Upper lobe of right lung (tissue), 1 donor: ENCODE results near the gene U2AF2. TPM values are rescaled to one million over a fixed set of nuclear protein-coding genes. Genes with fewer than 3 reads are reported as not detected.
"Not testable (repeated sequence)": the region's sequence is repeated elsewhere in the genome, so short reads cannot be mapped to it uniquely, and the experiment has no call there.

Source experiments
- ATAC-seq: fragments of 200-7000 bp; cut with Tn5 transposase; one replicate; pipeline ENCODE4 v1.9.1; 2020; ENCODE audit warnings: mild to moderate bottlenecking, moderate library complexity
- DNase-seq: peaks from one replicate; pipeline ENCODE4 v3.0.0-alpha.2; 2020
- H3K27ac ChIP-seq: fragments of 200-600 bp; one replicate; pipeline ENCODE4 v1.8.0; 2022
- H3K27me3 ChIP-seq: fragments of 200-600 bp; one replicate; pipeline ENCODE4 v1.8.0; 2022; ENCODE audit warnings: mild to moderate bottlenecking
- H3K36me3 ChIP-seq: fragments of 200-600 bp; one replicate; pipeline ENCODE4 v1.8.0; 2022
- H3K4me1 ChIP-seq: fragments of 200-600 bp; one replicate; pipeline ENCODE4 v1.8.0; 2022
- H3K4me3 ChIP-seq: fragments of 200-600 bp; one replicate; pipeline ENCODE4 v1.8.0; 2022; ENCODE audit warnings: mild to moderate bottlenecking
- H3K9me3 ChIP-seq: fragments of 200-600 bp; one replicate; pipeline ENCODE4 v1.8.0; 2022
- intact Hi-C: fragments of 100-400 bp; cut with DNase I; formaldehyde crosslinking; loops from one replicate; pipeline ENCODE4 v1.11.0; 2022
- total RNA-seq: library from RNA; stranded (reverse); fragmentation: NEBNext Ultra II Directional; extraction: Animal tissue kit (Norgen Biotek cat#: 25700); gene quantifications from one replicate; pipeline ENCODE4 v1.2.1, GENCODE V29; 2021
- TF ChIP-seq, protein P1 (sequence below): fragments of 200-600 bp; IDR thresholded peaks from one replicate; pipeline ENCODE4 v1.8.0; 2022; ENCODE audit warnings: antibody characterized with exemption
- donor health status: DM: no; HTN: yes; CAD: no; lungs with severe emphysema.

Gene U2AF2
- total RNA-seq, 1 donor from 2014 or later, result 142 TPM

DNA sequence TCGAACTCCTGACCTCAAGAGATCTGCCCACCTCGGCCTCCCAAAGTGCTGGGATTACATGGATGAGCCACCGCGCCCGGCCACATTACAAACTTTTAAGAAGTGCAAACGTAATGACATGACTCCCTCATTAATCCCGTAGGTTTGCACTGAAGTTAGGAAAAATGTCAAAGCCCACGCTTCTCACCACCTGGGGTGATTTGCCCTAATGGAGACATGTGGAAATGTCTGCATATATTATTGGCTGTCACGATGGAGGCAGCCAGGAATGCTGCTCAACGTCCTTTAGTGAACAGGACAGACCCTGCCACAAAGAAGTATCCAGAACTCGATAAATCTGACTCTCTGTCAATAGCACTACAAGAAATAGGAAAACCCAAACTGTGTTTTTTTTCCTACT is 62.4 kb downstream of the U2AF2 start:
- H3K9me3 ChIP-seq, result no peaks in the 10 kb centered on the region
- intact Hi-C loops, result no loop called here
- H3K4me3 ChIP-seq, result no peak overlapping the region
- ATAC-seq (no peak), DNase-seq (no peak)
- H3K36me3 ChIP-seq, result no peaks in the 10 kb centered on the region
- no peaks in the 10 kb centered on the region for H3K4me1 ChIP-seq
- TF ChIP-seq, protein P1, sequence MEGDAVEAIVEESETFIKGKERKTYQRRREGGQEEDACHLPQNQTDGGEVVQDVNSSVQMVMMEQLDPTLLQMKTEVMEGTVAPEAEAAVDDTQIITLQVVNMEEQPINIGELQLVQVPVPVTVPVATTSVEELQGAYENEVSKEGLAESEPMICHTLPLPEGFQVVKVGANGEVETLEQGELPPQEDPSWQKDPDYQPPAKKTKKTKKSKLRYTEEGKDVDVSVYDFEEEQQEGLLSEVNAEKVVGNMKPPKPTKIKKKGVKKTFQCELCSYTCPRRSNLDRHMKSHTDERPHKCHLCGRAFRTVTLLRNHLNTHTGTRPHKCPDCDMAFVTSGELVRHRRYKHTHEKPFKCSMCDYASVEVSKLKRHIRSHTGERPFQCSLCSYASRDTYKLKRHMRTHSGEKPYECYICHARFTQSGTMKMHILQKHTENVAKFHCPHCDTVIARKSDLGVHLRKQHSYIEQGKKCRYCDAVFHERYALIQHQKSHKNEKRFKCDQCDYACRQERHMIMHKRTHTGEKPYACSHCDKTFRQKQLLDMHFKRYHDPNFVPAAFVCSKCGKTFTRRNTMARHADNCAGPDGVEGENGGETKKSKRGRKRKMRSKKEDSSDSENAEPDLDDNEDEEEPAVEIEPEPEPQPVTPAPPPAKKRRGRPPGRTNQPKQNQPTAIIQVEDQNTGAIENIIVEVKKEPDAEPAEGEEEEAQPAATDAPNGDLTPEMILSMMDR, result no peak
- H3K27me3 ChIP-seq, result peaks cover 41% of the 10 kb centered on the region
- no peak overlapping the region for H3K27ac ChIP-seq

DNA sequence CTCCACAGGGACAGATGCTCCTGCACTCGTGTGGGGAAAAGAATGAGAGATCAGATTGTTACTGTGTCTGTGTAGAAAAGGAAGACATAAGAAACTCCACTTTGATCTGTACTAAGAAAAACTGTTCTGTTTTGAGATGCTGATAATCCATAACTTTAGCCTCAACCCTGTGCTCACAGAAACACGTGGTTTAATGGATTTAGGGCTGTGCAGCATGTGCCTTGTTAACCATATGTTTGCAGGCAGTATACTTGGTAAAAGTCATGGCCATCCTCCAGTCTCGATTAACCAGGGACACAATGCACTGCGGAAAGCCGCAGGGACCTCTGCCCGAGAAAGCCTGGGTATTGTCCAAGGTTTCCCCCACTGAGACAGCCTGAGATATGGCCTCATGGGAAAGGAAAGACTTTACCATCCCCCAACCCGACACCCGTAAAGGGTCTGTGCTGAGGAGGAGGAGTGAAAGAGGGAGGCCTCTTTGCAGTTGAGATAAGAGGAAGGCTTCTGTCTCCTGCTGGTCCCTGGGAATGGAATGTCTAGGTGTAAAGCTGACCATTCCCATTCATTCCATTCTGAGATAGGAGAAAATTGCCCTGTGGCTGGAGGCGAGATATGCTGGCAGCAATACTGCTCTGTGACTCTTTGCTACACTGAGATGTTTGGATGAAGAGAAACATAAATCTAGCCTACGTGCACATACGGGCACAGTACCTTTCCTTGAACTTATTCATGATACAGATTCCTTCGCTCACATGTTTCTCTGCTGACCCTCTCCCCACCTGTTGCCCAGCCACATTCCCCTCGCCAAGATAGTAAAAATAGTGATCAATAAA is 63.3 kb downstream of the U2AF2 start:
- ATAC-seq, H3K27ac ChIP-seq, DNase-seq, intact Hi-C loops, H3K9me3 ChIP-seq, H3K4me1 ChIP-seq, H3K4me3 ChIP-seq, H3K36me3 ChIP-seq: not testable (repeated sequence)
- H3K27me3 ChIP-seq, result peaks cover 43% of the 10 kb centered on the region

DNA sequence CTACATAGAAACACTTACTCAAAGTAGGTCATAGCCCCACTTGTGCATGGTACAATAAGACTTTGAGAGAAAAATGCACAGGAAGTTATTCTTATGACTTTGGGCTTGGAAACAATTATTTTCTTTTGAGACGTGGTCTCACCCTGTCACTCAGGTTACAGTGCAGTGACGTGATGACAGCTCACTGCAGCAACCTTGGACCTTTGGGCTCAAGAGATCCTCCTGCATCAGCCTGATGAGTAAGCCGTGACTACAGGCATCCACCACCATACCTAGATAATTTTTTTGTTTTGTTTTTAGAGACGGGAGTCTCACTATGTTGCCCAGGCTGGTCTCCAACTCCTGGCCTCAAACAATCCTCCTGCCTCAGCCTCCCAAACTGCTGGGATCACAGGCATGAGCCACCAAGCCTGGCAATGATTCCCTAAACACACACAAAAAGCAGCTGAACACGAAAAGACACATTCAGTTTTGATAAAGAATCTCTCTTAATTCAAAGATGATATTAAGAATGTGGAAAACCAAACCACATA is 65.4 kb downstream of the U2AF2 start:
- no peak overlapping the region for H3K27ac ChIP-seq
- no peak overlapping the region for H3K4me3 ChIP-seq
- TF ChIP-seq, protein P1, result no peak
- intact Hi-C loops, result no loop called here
- no peak for DNase-seq
- ATAC-seq, result no peak
- H3K4me1 ChIP-seq, result no peaks in the 10 kb centered on the region
- no peaks in the 10 kb centered on the region for H3K36me3 ChIP-seq
- peaks cover 43% of the 10 kb centered on the region for H3K27me3 ChIP-seq
- no peaks in the 10 kb centered on the region for H3K9me3 ChIP-seq

DNA sequence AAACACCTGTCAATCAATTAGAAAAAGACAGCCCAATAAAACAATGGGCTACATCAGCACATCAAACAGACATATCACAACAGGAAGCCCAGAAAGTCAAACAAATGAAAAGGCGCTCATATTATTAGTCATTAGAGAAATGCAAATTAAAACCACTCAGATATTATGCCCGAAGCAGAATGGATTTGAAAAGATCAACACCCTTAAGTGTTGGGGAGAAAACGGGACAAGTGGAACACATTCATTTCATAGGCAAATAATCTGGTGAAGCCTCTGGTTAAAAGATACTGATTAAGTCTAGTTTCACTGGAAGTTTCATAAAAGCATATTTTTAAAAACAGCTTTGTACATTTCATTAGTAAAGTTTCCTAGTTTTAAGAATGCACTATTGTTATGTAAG is 66.0 kb downstream of the U2AF2 start:
- no peaks in the 10 kb centered on the region for H3K36me3 ChIP-seq
- no peak overlapping the region for H3K4me3 ChIP-seq
- intact Hi-C loops, result no loop called here
- no peaks in the 10 kb centered on the region for H3K9me3 ChIP-seq
- TF ChIP-seq, protein P1, result no peak
- no peaks in the 10 kb centered on the region for H3K4me1 ChIP-seq
- no peak for DNase-seq
- H3K27ac ChIP-seq, result no peak overlapping the region
- ATAC-seq, result no peak
- H3K27me3 ChIP-seq, result peaks cover 43% of the 10 kb centered on the region

DNA sequence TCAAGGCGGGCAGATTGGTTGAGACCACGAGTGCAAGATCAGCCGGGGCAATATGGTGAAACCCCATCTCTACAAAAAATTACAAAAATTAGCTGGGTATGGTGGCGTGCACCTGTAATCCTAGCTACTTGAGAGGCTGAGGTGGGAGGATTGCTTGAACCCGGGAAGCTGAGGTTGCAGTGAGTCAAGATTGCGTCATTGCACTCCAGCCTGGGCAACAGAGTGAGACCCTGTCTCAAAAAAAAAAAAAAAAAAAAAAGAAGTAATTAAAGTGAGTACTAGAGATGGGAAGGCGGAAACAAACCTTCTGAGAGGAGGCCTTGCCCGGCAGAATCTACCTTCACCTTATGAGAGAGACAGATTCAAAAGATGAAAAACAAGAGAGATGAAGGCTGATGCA is 68.7 kb downstream of the U2AF2 start:
- Histone ChIP-seq H3K27ac (no peak overlapping the region), H3K9me3 (no peaks in the 10 kb centered on the region), H3K4me1 (no peaks in the 10 kb centered on the region), H3K27me3 (peaks cover 23% of the 10 kb centered on the region), H3K36me3 (no peaks in the 10 kb centered on the region), H3K4me3 (no peak overlapping the region)
- ATAC-seq (no peak), DNase-seq (no peak)
- TF ChIP-seq, protein P1, result no peak
- intact Hi-C loops, result no loop called here

Other genes starting within 250 kb of the U2AF2 start
- 19.5 TPM for gene UBE2S, start 247.2 kb upstream of the U2AF2 start, total RNA-seq
- not detected for gene SHISA7, start 211.7 kb upstream of the U2AF2 start, total RNA-seq
- 25.3 TPM for gene ISOC2, start 193.4 kb upstream of the U2AF2 start, total RNA-seq
- not detected for gene C19orf85, start 190.3 kb upstream of the U2AF2 start, total RNA-seq
- gene ZNF628, start 178.4 kb upstream of the U2AF2 start, total RNA-seq, result 10.2 TPM
- gene NAT14, start 169.8 kb upstream of the U2AF2 start, total RNA-seq, result 14.7 TPM
- gene SSC5D, start 166.6 kb upstream of the U2AF2 start, total RNA-seq, result 6.0 TPM
- not detected for gene SBK2, start 117.9 kb upstream of the U2AF2 start, total RNA-seq
- 1.8 TPM for gene SBK3, start 109.5 kb upstream of the U2AF2 start, total RNA-seq
- 15.7 TPM for gene ZNF579, start 74.2 kb upstream of the U2AF2 start, total RNA-seq
- gene FIZ1, start 55.5 kb upstream of the U2AF2 start, total RNA-seq, result 14.9 TPM
- 28.6 TPM for gene ZNF524, start 54.7 kb upstream of the U2AF2 start, total RNA-seq
- 18.4 TPM for gene ZNF865, start 49.4 kb upstream of the U2AF2 start, total RNA-seq
- gene ZNF784, start 30.5 kb upstream of the U2AF2 start, total RNA-seq, result 9.7 TPM
- 30.7 TPM for gene ZNF580, start 14.0 kb upstream of the U2AF2 start, total RNA-seq
- gene ZNF581, start 11.4 kb upstream of the U2AF2 start, total RNA-seq, result 16.4 TPM
- gene CCDC106, start 6.8 kb upstream of the U2AF2 start, total RNA-seq, result 11.1 TPM
- 117 TPM for gene EPN1, start 20.2 kb downstream of the U2AF2 start, total RNA-seq
- not detected for gene NLRP9, start 83.4 kb downstream of the U2AF2 start, total RNA-seq
- not detected for gene RFPL4A, start 104.1 kb downstream of the U2AF2 start, total RNA-seq
- not detected for gene RFPL4AL1, start 114.1 kb downstream of the U2AF2 start, total RNA-seq
- not detected for gene NLRP11, start 177.0 kb downstream of the U2AF2 start, total RNA-seq
- not detected for gene NLRP4, start 181.5 kb downstream of the U2AF2 start, total RNA-seq